Epithelial cell of proximal tubule (primary cell): ENCODE data around the gene DOCK9. TPM values are rescaled to one million over a fixed set of nuclear protein-coding genes. Genes with fewer than 3 reads are reported as not detected.
A peak's percentile ranks its signal among the peaks of the same experiment; 100 is the strongest.

Source experiments
- DNase-seq: peaks from one replicate; pipeline ENCODE4 v3.0.0-alpha.2; 2011; ENCODE audit warnings: low read depth
- H3K4me3 ChIP-seq: 2 replicates; pipeline ENCODE4 v1.5.1; 2011; ENCODE audit warnings: low read depth, mild to moderate bottlenecking, low read length
- total RNA-seq: library from RNA; depleted of rRNA; stranded (reverse); fragments of >200 nt; gene quantifications from 2 replicates; pipeline ENCODE4 v1.2.3, GENCODE V29; 2015
- TF ChIP-seq, protein P1 (sequence below): conservative IDR thresholded peaks from 2 replicates; pipeline ENCODE4 v1.5.1; 2012; ENCODE audit warnings: low read depth, mild to moderate bottlenecking, low read length

The DOCK9 gene
- total RNA-seq, 1 donor from 2014 or later: 37.6 TPM

DNA sequence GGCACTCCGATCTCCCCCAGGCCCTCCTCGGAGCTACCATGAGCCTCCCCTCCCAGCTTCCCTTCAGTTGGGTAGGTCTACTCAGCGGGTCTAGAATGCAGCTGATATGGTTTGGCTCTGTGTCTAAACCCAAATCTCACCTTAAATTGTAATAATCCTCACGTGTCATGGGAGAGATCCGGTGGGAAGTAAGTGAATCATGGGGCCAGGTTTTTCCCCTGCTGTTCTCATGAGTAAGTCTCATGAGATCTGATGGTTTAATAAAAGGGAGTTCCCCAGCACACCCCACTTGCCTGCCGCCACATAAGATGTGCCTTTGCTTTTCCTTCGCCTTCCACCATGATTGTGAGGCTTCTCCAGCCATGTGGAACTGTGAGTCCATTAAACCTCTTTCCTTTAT, 14.5 kb upstream of the DOCK9 start:
- DNase-seq: peak; percentile 52

DNA sequence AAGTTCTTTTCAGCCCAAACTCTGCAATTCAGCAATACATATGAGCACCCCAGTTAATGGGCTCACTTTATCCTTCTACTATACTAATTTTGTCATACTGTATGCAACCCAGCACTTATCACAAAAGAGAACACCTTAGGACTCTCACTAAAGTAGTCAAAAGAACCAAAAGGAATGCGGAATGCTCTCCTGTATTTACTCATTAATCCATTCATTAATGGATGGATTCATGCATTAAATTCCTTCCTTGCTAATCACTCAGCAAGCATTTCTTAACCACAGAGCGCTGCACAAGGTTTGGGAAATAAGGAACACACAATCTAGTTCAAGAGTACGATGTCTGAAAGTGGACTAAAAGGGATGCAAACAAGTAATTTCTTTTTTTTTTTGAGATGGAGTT, 12.8 kb upstream of the DOCK9 start:
- peak; percentile 77 for DNase-seq
- TF ChIP-seq, protein P1, sequence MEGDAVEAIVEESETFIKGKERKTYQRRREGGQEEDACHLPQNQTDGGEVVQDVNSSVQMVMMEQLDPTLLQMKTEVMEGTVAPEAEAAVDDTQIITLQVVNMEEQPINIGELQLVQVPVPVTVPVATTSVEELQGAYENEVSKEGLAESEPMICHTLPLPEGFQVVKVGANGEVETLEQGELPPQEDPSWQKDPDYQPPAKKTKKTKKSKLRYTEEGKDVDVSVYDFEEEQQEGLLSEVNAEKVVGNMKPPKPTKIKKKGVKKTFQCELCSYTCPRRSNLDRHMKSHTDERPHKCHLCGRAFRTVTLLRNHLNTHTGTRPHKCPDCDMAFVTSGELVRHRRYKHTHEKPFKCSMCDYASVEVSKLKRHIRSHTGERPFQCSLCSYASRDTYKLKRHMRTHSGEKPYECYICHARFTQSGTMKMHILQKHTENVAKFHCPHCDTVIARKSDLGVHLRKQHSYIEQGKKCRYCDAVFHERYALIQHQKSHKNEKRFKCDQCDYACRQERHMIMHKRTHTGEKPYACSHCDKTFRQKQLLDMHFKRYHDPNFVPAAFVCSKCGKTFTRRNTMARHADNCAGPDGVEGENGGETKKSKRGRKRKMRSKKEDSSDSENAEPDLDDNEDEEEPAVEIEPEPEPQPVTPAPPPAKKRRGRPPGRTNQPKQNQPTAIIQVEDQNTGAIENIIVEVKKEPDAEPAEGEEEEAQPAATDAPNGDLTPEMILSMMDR: no peak
- H3K4me3 ChIP-seq: no peak overlapping the region

More for the DNA sequence above, 14.5 kb upstream of the DOCK9 start:
- no peak overlapping the region for H3K4me3 ChIP-seq
- TF ChIP-seq, protein P1: no peak

DNA sequence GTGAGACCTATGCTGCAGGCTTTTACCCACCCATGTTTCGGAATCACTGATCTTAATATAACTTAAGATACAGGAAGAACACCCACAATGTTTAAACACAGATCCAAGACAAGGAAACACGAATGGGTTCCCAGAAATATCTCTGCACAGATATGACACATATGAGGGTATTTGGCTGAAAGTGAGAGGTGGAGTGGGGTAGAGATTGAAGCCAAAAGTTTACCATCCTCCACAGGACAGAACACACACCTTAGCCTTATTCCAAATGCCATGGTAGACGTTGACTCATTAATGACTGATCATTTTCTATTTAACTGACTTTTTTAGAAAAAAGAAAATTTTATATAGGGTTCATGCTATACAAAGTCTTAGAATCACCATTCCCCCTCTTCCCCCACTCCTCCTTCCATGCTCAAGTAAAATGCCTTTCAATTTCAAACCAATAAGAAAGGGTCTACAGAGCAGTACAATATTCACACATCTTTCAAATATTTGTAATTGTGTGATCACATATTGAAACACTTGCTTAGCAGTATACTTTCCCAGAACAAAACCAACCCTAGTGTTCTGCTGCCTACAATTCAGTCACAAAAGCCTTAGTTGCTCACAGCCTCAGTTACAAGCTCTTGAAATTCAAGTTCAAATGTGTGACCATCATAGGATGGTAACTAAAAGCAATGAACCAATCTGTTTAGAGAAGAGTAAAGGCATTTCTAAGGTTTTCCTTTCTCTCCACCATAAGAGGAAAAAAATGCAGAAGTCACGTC, 11.8 kb upstream of the DOCK9 start:
- H3K4me3 ChIP-seq: no peak overlapping the region
- TF ChIP-seq, protein P1: no peak
- DNase-seq: no peak

DNA sequence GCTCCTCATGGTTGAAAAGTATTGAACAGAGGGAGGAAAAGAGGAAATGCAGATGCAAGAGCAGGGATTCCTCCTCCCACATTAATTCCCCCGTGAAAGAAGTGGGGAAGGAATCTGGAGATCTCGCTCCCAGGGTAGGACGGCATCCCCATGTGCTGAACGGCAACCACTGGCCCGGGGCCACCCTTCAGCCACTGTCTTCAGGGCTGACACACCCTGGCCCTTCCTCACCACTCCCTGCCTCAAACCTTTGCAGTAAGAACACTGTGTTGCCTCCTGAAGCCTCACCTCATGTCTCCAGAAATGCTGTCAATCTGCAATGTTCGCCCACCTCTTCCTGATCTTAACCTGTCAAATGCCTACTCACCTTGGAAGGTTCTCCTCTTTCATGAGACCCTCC, 10.9 kb upstream of the DOCK9 start:
- TF ChIP-seq, protein P1: no peak
- no peak overlapping the region for H3K4me3 ChIP-seq
- no peak for DNase-seq

DNA sequence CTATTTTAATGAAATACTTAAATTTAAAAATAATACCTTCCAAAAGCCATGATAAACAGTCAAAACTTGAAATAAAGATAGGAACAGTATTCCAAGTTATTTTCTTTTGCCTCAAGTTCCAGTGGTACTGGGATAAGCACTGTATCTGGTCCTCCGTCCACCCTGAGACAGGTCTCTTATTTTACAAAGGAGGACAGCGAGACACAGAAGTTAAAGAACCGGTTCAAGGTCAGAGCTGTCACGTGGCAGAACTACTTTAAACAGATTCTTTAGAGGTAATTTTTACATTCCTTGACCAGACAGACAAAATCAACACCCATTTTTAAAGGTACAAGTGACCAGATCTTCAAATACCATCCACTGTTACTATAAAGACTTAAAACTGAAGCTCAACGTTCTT, 10.4 kb upstream of the DOCK9 start:
- DNase-seq: no peak
- H3K4me3 ChIP-seq: no peak overlapping the region
- TF ChIP-seq, protein P1: no peak

DNA sequence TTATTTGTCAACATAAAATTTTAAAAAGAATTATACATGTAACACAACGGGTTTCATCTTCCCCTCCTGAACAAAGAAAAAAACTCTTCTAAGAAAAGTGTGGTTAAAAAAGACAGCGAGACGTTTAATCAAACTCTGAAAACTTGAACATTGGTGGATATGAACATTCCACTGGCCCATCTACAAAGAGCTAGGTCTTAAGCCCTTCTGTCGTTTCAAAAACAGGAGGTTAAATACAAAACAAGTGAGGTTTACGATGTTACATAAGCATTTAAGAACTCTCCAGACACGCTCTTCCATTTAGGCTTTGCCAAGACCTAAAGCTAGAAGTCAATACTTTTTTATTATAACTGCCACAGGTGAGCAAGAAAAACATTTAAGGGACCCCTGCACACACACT, 9.4 kb upstream of the DOCK9 start:
- TF ChIP-seq, protein P1: no peak
- no peak for DNase-seq
- H3K4me3 ChIP-seq: no peak overlapping the region
